AG04449 (cell line): ENCODE results near the gene ERC2.

Source experiments
- CTCF ChIA-PET: fragments of 350-600 bp; formaldehyde crosslinking; extraction: SDS; loops from one replicate; lab custom pipeline; 2021; ENCODE audit warnings: antibody characterized with exemption; lab: Yijun Ruan, JAX
- POLR2A ChIA-PET: fragments of 400-600, 350-600 bp; formaldehyde crosslinking; extraction: SDS; loops from one replicate; lab custom pipeline; 2020; ENCODE audit warnings: antibody characterized with exemption, inconsistent platforms; lab: Yijun Ruan, JAX
- DNase-seq: peaks from one replicate; pipeline ENCODE4 v3.0.0-alpha.2; 2010; ENCODE audit warnings: low read depth, low spot score
- H3K4me3 ChIP-seq: 2 replicates; pipeline ENCODE4 v1.5.1; 2011; ENCODE audit warnings: low read depth, mild to moderate bottlenecking, control low read depth, low read length
- TF ChIP-seq, protein P1 (sequence below): IDR thresholded peaks from one replicate; pipeline ENCODE4 v1.5.1; 2011; ENCODE audit warnings: mild to moderate bottlenecking, moderate library complexity, low read length, control low read depth, inconsistent platforms; ENCODE audit not compliant: insufficient read depth; ENCODE audit errors: missing control alignments

The ERC2 gene

GRCh38 chr3:55795746-55796145, 672.5 kb downstream of the ERC2 start:
- ChIA-PET POLR2A (no interaction called here), CTCF (no interaction called here)

GRCh38 chr3:55795296-55795695, 673.0 kb downstream of the ERC2 start:
- CTCF ChIA-PET: no interaction called here
- TF ChIP-seq, protein P1, sequence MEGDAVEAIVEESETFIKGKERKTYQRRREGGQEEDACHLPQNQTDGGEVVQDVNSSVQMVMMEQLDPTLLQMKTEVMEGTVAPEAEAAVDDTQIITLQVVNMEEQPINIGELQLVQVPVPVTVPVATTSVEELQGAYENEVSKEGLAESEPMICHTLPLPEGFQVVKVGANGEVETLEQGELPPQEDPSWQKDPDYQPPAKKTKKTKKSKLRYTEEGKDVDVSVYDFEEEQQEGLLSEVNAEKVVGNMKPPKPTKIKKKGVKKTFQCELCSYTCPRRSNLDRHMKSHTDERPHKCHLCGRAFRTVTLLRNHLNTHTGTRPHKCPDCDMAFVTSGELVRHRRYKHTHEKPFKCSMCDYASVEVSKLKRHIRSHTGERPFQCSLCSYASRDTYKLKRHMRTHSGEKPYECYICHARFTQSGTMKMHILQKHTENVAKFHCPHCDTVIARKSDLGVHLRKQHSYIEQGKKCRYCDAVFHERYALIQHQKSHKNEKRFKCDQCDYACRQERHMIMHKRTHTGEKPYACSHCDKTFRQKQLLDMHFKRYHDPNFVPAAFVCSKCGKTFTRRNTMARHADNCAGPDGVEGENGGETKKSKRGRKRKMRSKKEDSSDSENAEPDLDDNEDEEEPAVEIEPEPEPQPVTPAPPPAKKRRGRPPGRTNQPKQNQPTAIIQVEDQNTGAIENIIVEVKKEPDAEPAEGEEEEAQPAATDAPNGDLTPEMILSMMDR: no peak
- no peak for DNase-seq
- H3K4me3 ChIP-seq: no peak overlapping the region
- POLR2A ChIA-PET: no interaction called here

More at GRCh38 chr3:55795746-55796145, 672.5 kb downstream of the ERC2 start:
- no peak overlapping the region for H3K4me3 ChIP-seq
- TF ChIP-seq, protein P1: no peak
- peak; percentile 26 for DNase-seq

DNA sequence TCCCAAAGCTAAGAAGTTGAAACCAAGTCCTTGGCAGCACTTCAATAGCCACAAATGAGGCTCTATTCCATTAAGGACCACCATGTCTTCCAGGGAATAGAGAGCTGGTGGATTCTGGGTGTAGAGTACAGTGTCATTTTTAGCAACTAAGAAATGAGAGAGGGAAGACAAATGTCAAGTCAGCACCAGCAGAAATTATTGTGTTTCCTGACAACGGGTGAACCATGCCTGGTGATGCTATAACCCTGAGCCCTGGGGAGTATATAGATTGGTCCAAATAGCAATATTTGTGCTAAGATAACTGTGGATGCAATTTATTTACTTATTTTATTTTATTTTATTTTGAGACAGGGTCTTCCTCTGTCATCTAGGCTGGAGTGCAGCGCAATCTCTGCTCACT, 675.5 kb downstream of the ERC2 start:
- TF ChIP-seq, protein P1: no peak
- no peak for DNase-seq
- ChIA-PET CTCF (no interaction called here), POLR2A (no interaction called here)
- H3K4me3 ChIP-seq: no peak overlapping the region

GRCh38 chr3:55792009-55792408, 676.3 kb downstream of the ERC2 start:
- POLR2A ChIA-PET: no interaction called here
- TF ChIP-seq, protein P1: no peak
- CTCF ChIA-PET: no interaction called here
- DNase-seq: no peak
- no peak overlapping the region for H3K4me3 ChIP-seq

- POLR2A ChIA-PET: no interaction called here
- TF ChIP-seq, protein P1: no peak
Observed at GRCh38 chr3:55790596-55791350, 677.5 kb downstream of the ERC2 start.

GRCh38 chr3:55789516-55789915, 678.8 kb downstream of the ERC2 start:
- ChIA-PET CTCF (no interaction called here), POLR2A (no interaction called here)
- TF ChIP-seq, protein P1: no peak
- H3K4me3 ChIP-seq: no peak overlapping the region
- DNase-seq: no peak

More at GRCh38 chr3:55790596-55791350, 677.5 kb downstream of the ERC2 start:
- no peak for DNase-seq
- H3K4me3 ChIP-seq: no peak overlapping the region
- CTCF ChIA-PET: no interaction called here
